ENCODE results near the gene HEG1. TPM values are rescaled to one million over a fixed set of nuclear protein-coding genes. Genes with fewer than 3 reads are reported as not detected.

The HEG1 gene
- total RNA-seq, 1 experiment from 2014 or later = 34.3 TPM

DNA sequence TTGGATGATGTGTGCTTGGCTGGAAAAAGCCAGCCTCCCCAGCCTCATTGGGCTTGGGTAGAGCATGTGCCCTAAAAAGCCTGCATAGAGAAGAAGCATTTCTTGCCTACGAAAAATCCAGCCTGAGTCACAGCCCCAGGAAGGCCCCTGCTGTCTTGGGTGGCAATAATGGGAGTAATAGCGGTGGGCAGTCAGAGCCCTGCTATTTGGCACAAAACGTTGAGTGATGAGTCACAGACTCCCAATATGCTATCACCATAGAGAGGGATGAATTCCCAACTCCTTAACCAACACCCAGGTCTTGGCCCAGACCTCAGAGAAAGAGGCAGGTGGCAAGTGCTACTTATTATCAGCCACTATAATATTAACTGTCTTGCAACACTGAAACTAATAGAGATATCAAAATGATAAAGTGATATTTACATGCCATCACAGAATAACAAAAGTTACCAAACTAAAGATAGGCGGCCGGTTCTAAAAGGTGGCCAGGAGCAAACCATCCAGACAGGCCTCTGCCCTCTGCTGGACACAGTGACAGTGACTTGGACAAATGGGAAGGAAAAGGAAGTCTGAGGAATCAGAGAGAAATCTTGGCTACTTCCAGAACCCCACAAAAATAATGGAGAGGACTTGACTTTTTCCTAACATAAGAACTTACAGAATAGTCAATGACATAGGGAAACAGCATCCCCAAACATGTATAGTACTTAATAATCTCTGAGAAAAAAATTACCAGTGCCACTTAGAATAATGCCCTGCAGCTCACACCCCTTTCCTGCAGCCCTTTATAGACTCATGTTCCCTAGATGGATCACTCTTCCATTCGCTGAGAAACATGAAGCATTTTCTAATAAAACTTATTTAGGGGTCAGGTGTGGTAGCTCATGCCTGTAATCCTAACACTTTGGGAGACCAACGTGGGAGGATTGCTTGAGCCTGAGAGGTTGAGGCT is 69.3 kb downstream of the HEG1 start:
- DNase-seq (ENCODE audit: low spot score) = peak; percentile 89
- TF ChIP-seq EZH2 (IDR thresholded peaks at IDR 0.05; ENCODE audit: borderline replicate concordance, low read depth, low read length, poor library complexity, severe bottlenecking) = no peak
- TF ChIP-seq, protein P1, sequence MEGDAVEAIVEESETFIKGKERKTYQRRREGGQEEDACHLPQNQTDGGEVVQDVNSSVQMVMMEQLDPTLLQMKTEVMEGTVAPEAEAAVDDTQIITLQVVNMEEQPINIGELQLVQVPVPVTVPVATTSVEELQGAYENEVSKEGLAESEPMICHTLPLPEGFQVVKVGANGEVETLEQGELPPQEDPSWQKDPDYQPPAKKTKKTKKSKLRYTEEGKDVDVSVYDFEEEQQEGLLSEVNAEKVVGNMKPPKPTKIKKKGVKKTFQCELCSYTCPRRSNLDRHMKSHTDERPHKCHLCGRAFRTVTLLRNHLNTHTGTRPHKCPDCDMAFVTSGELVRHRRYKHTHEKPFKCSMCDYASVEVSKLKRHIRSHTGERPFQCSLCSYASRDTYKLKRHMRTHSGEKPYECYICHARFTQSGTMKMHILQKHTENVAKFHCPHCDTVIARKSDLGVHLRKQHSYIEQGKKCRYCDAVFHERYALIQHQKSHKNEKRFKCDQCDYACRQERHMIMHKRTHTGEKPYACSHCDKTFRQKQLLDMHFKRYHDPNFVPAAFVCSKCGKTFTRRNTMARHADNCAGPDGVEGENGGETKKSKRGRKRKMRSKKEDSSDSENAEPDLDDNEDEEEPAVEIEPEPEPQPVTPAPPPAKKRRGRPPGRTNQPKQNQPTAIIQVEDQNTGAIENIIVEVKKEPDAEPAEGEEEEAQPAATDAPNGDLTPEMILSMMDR (conservative IDR thresholded peaks at IDR 0.05; ENCODE audit: low read depth, low read length) = peak; percentile 39; the same call in 1 of the 2 replicates
- H3K36me3 ChIP-seq (ENCODE audit: insufficient read depth, low read length, poor library complexity, severe bottlenecking) = peaks cover 4% of the 10 kb centered on the region
- peaks cover 15% of the 10 kb centered on the region for H3K4me1 ChIP-seq (ENCODE audit: insufficient read depth, low read length, poor library complexity, severe bottlenecking)
- POLR2A ChIA-PET (ENCODE audit: low non-redundant PET) = no interaction called here
- intact Hi-C loops (cut with micrococcal nuclease; ENCODE audit: unreplicated experiment) = loop anchor here (2.0 kb wide), 1 partner anchor 226 kb away; no protein-coding TSS in a partner anchor
- H3K4me3 ChIP-seq (ENCODE audit: low read depth, low read length, poor library complexity, severe bottlenecking) = no peak overlapping the region
- no TSS peak for BruUV-seq (replicated peaks)
- CTCF ChIA-PET = interaction anchor here (0.7 to 1.0 kb wide), 2 partner anchors 49 to 226 kb away, joined by 3 to 5 read pairs; no protein-coding TSS in a partner anchor
- H3K27me3 ChIP-seq (replicated peaks; ENCODE audit: insufficient read depth, low read depth, low read length, poor library complexity) = no peaks in the 10 kb centered on the region
- H3K9me3 ChIP-seq (ENCODE audit: low read depth, low read length, poor library complexity, severe bottlenecking) = no peaks in the 10 kb centered on the region
- peak overlapping the region; percentile 55 for H3K27ac ChIP-seq (ENCODE audit: low read depth, low read length, poor library complexity, severe bottlenecking)

DNA sequence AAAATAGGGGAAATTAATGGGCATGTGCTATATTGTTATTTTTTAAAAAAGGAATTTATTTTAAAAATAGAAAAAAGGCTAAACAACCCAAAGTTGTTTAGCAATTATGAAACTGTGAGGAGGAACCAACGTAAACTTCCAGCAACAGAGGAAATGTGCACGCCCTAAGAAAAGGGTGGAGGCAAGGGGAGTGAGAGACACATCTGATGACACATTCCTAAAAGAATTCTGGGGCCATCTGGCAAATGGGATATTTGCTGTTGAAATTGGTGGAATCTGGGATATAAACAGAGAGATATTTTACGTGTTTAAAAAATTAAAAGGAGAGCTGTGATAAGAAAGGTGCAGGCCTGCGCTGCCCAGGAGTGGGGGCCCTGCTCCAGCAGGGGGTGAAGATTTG is 70.4 kb downstream of the HEG1 start:
- DNase-seq (ENCODE audit: low spot score) = peak; percentile 60
- Histone ChIP-seq H3K27ac (ENCODE audit: low read depth, low read length, poor library complexity, severe bottlenecking) (peak overlapping the region; percentile 55), H3K27me3 (replicated peaks; ENCODE audit: insufficient read depth, low read depth, low read length, poor library complexity) (no peaks in the 10 kb centered on the region), H3K4me1 (ENCODE audit: insufficient read depth, low read length, poor library complexity, severe bottlenecking) (peaks cover 15% of the 10 kb centered on the region), H3K4me3 (ENCODE audit: low read depth, low read length, poor library complexity, severe bottlenecking) (no peak overlapping the region), H3K9me3 (ENCODE audit: low read depth, low read length, poor library complexity, severe bottlenecking) (no peaks in the 10 kb centered on the region), H3K36me3 (ENCODE audit: insufficient read depth, low read length, poor library complexity, severe bottlenecking) (peaks cover under 1% of the 10 kb centered on the region)
- POLR2A ChIA-PET (ENCODE audit: low non-redundant PET) = no interaction called here
- TF ChIP-seq EZH2 (IDR thresholded peaks at IDR 0.05; ENCODE audit: borderline replicate concordance, low read depth, low read length, poor library complexity, severe bottlenecking) = no peak
- TF ChIP-seq, protein P1 (conservative IDR thresholded peaks at IDR 0.05; ENCODE audit: low read depth, low read length) = no peak
- CTCF ChIA-PET = no interaction called here
- no TSS peak for BruUV-seq (replicated peaks)
- intact Hi-C loops (cut with micrococcal nuclease; ENCODE audit: unreplicated experiment) = no loop called here

GRCh38 chr3:124984754-124985153 is 71.0 kb downstream of the HEG1 start:
- intact Hi-C loops (cut with micrococcal nuclease; ENCODE audit: unreplicated experiment) = no loop called here
- no peaks in the 10 kb centered on the region for H3K9me3 ChIP-seq (ENCODE audit: low read depth, low read length, poor library complexity, severe bottlenecking)
- H3K4me1 ChIP-seq (ENCODE audit: insufficient read depth, low read length, poor library complexity, severe bottlenecking) = peaks cover 15% of the 10 kb centered on the region
- BruUV-seq (replicated peaks) = no TSS peak
- no peaks in the 10 kb centered on the region for H3K36me3 ChIP-seq (ENCODE audit: insufficient read depth, low read length, poor library complexity, severe bottlenecking)
- no peak overlapping the region for H3K27ac ChIP-seq (ENCODE audit: low read depth, low read length, poor library complexity, severe bottlenecking)
- ChIA-PET POLR2A (ENCODE audit: low non-redundant PET) (no interaction called here), CTCF (no interaction called here)
- H3K4me3 ChIP-seq (ENCODE audit: low read depth, low read length, poor library complexity, severe bottlenecking) = no peak overlapping the region
- no peaks in the 10 kb centered on the region for H3K27me3 ChIP-seq (replicated peaks; ENCODE audit: insufficient read depth, low read depth, low read length, poor library complexity)
- TF ChIP-seq EZH2 (IDR thresholded peaks at IDR 0.05; ENCODE audit: borderline replicate concordance, low read depth, low read length, poor library complexity, severe bottlenecking) = no peak
- TF ChIP-seq, protein P1 (conservative IDR thresholded peaks at IDR 0.05; ENCODE audit: low read depth, low read length) = no peak
- no peak for DNase-seq (ENCODE audit: low spot score)

Data from A673 (cell line).